Effector CD8-positive, alpha-beta T cell (primary cell): Measurements from ENCODE around the gene CMC2.

ENCODE experiments used
- DNase-seq: peaks from one replicate; lab custom pipeline; 2025; lab: John Stamatoyannopoulos, UW

The CMC2 gene

DNA sequence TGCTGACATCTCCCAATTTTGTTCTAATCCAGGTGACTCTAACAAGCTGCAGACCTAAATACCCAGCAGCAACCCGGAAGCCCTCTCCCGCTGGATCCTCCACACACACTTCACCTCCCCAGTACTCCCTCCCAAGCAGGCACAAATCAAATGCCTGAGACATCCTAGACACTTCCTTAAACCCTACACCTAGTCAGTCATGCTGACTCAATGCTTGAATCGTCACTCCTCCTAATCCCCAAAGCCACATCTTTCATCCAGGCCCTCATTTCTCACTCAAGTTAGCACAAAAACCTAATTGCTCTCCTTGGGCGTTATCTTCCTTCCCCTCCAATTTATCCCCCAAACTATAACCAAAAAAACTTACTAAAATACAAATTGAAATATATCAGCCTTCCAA is 32.7 kb downstream of the CMC2 start:
- DNase-seq = no peak

DNA sequence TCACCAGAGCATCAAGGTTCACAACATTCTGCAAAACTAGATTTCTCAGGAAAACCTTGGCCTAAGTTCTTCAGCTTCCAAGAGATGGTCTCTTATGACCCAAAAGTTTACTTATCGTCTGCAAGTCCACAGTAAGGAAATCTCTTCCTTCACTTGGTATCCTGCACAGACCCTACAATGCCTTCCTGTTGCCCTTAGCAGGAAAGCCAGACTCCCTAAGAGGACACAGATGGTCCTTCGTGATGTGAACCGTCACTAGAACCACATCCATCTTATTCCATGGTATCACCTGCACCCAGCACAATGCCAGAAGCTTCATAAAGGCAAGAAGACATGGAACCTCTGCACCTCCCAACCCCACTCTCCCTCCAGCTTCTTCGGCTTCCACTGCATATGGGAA is 34.1 kb downstream of the CMC2 start:
- no peak for DNase-seq

DNA sequence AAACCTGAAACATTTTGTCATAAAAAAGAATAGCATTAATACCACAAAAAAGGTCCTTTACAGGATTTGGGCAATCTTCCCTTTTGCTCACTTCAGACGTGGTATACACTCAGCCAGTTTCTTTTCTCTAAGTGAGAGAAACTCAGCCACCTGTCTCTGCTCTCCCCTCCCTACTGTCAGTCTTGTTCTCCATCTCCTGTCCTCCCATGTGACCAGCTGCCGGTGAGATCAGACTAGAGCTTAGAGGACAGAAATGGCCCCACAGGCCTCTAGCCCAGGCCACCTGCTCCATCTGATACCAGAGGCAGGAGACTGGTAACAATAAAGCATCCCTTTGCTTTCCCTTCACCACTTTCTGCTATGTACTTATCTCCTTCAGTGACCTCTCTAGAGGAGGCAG is 34.9 kb downstream of the CMC2 start:
- DNase-seq = no peak

DNA sequence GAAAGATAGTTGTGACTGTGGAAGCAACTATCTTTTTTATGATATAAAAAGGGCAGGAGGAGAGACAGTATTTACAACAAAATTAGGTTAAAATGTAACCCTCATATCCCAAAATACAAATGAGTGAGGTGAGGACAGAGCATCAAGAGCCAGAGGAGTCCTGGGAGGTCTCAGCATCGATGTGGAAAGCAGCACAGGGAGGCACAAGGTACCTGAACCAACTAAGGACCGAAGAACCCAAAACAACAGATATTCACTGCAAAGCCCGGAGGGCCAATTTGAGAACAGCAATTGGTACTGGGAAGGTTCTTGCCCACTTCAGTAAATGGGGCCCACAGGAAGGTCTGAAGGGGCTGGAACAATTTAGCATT is 37.6 kb downstream of the CMC2 start:
- DNase-seq = no peak

DNA sequence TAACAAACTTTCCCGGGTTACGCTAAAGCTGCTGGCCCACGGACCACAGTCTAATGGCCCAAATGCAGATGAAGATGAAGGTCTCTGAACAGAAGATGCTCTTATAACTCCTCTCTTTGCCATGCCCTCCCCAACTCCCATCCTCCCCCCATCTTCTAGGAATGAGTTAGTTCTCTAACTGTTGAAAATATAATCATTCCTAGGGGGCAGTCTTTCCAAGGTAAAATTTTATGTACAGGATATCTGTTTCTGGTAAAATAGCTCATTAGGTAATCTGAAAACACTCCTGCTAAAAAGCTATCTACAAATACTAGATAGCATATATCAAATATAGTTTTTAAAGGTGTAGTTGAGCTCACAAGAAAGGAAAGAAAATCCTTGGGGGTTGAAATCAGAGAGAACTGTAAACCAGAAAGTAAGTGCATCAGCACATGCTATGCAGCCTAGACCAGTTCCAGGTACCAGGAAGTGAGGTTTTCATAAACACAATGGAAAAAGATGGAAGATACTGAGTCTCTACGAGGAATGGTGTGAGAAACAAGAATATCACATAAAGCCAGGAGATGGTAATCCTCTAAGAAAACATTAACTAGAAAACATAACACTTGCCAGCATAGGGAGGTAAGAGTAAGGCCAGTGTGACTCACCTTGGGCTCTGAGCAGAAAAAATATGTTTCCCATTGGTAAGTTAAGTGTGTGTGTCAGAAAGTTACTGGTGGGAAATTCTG is 38.1 kb downstream of the CMC2 start:
- no peak for DNase-seq

DNA sequence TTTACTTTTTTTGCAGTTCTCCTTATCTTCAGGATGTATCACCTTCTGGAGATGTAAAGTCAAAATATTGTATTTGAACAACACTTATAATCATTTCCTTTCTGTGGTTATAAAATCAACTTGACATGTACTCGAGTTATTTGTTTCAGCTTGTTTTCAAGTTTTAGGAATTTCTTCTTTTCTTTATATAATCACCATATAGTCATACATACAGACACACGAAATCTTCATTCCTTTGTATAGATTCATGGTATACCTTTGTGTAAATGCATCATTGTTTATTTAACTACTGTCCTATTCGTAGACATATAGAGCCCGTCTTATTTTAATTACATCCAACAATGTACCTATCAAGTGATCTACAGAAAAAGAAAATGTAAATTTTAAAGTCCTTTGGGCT is 40.1 kb downstream of the CMC2 start:
- no peak for DNase-seq

DNA sequence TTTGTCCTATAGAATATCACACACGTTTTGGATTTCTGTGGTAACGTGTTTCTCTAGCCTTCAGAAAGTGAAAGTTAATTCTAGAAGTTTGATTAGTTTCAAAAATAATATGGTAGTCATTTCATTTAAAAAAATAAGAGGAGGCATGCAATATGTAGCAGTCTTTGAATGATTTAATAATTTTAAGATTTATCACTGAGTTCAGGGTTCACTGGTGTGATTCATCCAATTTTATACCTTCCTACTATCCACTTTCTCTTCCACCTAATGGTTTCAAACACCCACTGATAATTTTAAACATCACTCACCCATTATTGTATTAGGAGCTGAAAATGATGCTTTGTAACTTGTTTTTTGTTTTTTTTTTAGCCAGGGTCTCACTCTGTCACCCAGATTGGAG is 42.3 kb downstream of the CMC2 start:
- DNase-seq = no peak

DNA sequence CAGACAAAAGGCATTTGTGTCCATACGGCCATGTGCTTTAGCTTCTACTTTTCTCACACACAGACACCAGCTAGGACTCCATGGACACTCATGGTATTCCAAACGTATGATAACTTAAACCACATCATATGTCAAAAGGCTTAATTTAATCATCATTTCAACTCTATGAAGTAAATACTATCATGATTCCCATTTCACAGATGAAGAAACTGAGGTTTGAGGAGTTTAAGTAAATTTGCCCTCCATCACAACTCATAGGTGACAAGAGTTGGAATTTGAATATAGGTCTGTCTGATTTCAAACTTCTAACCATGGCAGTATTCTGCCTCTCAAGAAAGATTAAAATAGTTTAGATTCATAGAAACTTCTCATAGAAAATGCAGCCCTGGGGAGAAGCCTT is 43.8 kb downstream of the CMC2 start:
- DNase-seq = no peak

DNA sequence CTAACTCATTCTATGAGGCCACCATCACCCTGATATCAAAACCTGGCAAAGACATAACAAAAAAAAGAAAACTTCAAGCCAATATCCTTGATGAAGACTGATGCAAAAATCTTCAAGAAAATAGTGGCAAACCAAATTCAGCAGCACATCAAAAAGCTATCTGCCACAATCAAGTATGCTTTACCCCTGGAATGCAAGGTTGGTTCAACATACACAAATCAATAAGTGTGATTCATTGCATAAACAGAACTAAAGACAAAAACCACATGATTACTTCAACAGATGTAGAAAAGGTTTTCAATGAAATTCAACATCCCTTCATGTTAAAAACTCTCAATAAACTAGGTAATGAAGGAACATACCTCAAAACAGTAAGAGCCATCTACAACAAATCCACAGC is 48.4 kb downstream of the CMC2 start:
- no peak for DNase-seq

DNA sequence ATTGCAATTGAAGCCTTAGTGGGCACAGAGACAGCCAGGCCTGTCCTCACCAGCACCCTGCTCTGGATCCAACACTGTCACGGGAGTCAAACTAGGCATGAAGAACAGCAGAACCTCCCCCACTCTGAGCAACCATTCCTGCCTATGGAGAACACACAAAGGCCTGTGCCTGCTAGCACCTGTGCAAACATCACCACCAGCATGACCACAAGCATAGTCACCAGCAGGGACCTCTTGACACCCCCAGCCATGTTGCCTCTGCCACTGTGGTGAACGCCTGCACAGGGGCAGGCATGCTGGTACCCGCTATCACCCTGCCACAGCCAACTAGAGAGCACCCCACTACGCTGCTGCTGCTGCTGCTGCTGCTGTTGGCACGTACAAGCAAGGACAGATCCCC is 51.7 kb downstream of the CMC2 start:
- no peak for DNase-seq

DNA sequence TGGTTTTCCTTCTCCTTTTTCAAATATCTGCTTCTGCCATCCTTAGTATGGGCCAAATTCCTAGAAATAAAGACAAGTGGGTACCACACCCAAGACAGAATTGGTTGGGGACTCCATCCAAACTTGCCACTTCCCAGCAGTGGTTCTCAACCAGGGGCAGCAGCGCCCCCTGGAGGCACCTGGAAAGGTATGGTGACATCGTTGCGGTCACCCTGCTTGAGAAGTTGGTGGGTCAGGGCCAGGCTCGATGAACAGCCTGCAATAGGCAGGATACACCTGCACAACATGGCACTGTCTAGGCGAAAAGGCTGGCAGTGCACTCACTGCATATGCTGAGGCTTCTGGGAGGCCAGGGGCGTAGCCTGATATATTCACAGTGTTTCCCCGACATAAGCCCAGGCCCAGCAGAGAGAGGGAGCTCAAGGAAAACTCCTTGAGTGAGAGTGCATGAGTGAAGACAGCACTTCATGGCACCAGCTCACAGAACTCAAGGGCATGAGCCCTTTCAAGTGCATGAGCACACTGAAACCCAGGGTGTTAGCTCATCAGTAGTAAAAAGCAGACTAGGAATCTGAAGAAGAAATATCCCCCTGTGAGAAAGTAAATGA is 57.7 kb downstream of the CMC2 start:
- no peak for DNase-seq

DNA sequence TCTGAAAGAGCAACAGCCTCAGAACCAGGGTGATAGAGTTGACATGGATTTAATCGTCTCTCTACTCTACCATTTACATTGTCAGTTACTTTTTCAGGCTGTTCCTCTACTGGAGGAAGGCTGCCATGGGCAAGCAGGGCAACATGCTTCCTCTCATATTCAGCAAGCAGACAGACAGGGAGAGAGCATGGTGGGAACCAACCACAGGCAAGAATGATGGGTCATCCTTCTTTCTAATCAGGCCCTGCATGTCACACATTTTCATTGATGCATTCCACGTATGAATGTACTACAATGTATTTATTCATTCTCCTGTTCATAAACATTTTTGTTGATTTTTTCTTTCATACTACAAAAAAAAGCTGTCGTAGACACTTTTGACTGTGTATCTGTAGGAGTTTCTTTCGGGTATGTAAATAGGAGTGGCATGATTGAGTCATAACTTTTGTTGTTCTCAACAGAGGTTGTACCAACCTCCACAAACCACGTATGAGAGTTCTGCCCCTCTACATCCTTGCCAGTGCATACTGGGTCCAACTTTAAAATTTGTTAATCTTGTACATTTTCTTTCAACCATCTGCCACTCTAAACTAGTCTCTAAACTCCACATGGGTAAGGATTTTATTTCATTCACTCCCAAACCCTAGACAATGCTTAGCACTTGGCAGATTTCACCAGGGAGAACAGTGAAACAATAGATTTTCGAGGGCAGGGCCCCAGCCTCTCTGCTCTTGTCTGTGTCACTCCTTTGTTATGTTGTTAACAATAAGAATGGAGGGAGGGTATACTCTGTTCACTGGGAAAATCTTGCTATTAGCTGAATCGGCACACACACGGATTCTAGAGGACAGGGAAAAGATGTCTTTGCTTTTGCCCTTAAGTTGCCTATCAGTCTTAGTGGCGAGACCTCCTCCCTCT is 58.7 kb downstream of the CMC2 start:
- DNase-seq = no peak

DNA sequence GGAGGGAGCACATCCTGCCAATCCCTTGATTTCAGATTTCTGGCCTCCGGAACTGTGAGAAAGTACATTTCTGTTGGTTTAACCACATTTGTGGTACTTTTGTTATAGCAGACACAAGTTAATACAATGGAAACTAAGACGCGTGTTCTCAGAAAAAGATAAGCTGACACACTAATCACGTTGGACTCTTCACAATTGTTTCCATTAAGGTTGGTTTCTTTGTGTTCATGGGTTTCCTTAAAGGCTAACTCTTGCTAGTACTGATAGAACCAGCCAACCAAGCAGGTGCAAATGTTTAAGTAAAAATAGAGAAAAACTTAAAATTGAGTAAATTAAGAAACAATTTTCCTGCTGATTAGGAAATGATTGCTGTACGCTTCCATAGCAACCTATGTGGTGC is 59.4 kb downstream of the CMC2 start:
- no peak for DNase-seq

DNA sequence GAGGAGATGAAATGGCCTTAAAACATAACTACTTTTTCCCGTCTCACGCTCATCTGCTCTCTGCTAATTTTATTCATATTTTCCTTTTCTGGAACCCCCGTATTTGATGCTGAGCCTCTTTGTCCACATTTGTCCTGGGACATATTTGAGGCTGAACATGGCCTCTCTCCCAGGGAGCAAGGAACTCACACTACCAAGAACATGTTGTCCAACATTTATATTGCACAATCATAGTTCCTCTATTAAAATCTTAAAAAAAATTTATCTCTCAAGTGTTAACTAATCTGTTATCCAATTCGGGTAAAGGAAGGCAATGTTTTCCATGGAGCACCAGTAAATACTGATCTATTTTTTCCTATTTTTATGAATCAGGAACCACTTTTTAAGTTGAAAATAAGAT is 60.2 kb downstream of the CMC2 start:
- DNase-seq = no peak

DNA sequence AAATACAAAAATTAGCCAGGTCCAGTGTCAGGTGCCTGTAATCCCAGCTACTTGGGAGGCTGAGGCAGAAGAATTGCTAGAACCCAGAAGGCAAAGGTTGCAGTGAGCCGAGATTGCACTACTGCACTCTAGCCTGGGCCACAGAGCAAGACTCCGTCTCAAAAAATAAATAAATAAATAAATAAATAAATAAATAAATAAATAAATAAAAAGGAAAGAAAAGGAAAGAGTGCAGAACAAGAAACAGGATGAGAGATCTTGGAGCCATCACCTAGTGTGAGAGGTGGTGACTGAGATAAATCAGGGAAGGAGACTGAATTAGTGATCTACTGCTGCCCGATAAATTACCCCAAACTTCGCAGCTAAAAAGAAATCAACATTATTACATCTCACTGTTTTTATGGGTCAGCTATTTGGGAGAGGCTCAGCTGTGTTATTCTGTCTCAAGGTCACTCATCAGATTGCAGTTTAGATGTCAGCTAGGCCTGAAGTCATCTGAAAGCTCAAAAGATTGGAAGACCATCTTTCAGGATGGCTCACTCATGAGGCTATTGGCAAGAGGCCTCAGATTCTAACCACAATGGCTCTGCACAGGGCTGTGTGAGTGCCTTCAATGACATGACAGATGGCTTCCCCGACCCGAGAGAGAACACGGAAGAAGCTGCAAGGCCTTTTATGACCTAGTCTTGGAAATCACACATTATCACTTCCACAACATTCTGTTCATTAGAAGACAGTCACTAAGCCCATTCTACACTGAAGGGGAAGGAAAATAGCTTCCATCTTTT is 66.4 kb downstream of the CMC2 start:
- no peak for DNase-seq

DNA sequence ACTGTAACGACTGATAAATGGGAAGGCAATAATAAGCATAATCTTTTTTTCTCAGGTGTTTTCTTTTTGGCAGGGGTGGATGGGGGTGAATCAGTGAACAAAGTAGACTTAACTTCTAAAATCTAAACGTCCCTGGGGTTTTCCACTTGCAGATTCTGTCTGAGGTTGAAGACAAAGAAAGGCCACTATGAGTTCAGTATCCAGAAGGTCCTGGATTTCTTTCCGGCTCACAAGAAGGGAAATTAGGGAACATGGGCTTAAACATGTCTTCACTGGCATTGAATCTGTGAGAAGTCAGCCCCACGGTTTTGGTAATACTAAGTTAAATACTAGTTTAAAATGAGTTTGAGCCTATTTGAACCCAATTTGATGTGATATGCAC is 67.8 kb downstream of the CMC2 start:
- no peak for DNase-seq

DNA sequence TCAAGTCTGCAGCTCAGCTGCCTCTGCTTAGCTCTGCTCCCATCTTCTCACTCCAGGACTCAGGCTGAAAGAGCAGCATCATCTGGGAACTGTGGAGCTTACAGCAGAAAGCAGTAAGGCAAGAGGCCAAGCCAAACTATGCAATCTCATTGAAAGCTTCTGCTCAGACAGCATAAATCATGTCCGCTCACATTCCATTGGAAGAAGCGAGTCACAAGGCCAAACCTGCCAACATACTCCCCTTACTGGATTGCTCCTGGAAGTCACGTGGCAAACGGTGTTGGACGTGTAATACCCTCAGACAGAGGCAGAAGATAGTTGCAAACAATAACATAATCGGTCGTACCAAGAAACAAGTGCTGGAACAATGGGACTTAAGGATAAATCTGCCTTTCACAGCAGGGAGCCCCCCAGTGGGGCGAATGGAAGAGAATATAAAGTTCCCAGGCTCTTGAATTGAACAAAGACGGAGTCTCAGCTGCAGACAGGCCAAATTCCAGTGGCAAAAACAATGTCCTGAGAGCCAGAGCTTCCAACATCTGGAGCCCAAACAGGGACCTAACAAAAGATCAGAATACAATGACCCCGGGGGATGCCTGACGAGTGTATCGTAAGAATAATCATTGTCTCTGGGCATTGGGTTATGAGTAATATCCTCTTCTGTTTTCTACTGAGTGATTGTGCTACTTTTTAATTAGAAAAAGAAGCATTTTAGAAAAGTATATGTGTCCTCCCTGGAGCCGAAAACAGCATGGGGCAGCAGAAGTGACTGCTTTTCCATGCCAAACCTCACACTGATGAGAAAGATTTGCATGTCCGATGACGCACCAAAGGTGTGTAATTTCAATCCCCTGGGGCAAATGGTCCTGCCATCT is 68.4 kb downstream of the CMC2 start:
- no peak for DNase-seq

DNA sequence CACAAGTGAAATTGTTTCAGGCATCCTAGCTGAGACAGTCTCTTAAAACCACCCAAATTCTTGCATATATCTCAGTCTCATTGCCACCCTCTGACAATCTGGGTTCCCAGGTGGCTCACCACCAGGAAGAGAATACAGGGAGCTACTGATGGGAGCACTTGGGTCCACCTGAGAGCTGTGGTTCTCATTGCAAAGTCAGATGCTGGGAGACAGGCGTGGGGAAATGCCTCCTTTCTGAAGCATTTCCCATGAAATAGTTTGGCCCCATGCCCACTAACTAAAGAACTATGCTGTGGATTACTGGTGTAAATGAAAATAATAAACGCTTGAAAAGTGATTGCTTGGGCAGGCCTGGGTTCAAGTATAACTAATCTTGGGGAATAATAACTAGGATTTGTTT is 70.3 kb downstream of the CMC2 start:
- DNase-seq = no peak

DNA sequence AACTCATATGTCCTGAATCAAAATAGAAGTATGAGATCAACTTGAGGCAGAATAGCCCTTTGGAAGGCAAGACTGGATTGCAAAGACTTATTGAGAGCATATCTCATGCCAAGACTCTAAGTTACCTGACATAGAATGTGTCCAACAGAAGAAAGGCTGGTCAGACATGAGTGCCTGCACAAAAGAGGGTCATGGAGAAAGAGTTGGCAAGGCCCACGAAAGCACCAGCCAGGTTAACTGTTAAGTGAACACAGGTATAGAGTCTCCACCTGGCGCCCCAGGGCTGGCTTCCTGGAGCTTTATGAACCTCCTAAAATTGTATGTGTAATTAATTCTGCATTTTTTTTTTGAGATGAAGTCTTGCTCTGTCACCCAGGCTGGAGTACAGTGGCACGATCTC is 71.0 kb downstream of the CMC2 start:
- no peak for DNase-seq

DNA sequence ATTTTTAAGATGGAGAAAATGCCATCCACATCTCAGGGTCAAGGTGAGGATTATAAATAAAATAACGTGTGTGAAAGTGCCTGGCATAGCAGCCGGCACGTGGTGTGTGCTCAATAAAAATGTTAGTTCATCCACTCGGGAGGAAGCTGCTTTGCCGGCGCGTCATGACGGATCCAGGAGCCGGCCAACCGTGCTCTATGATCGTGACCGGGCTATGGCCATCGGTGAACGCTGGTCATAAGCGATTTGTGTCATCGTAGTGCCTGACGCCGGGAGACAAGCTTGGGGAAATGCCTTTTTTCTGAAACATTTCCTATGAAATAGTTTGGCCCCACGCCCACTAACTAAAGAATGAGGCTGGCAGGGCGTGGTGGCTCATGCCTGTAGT is 74.0 kb downstream of the CMC2 start:
- DNase-seq = no peak
